Prostate gland (tissue), 2 donors: Measurements from ENCODE around the gene SEC11A. TPM values are rescaled to one million over a fixed set of nuclear protein-coding genes. Genes with fewer than 3 reads are reported as not detected.
"Not testable (repeated sequence)": the region's sequence is repeated elsewhere in the genome, so short reads cannot be mapped to it uniquely, and the experiment has no call there.

Experiments used
- DNase-seq: peaks from one replicate; pipeline ENCODE4 v3.0.0-alpha.2; 2019; ENCODE audit warnings: low spot score
- H3K27ac ChIP-seq, 2 donors: fragments of 200-600 bp; sonication (generic); 2 replicates each; pipeline ENCODE4 v1.5.1; 2017 to 2019
- H3K27me3 ChIP-seq: fragments of 200-600 bp; sonication (generic); replicated peaks from 2 replicates; pipeline ENCODE4 v1.5.1; 2019; ENCODE audit not compliant: insufficient read depth
- H3K36me3 ChIP-seq, 2 donors: fragments of 200-600 bp; sonication (generic); 1 replicate in 1 of 2; 2 replicates in 1 of 2; pipeline versions ENCODE4 v1.5.1 to v1.8.1; 2017 to 2019
- H3K4me1 ChIP-seq: fragments of 200-600 bp; sonication (generic); replicated peaks from 2 replicates; pipeline ENCODE4 v1.5.1; 2019
- H3K4me3 ChIP-seq, 2 donors: fragments of 200-600 bp; sonication (generic); 2 replicates each; pipeline ENCODE4 v1.5.1; 2017 to 2019
- H3K9me3 ChIP-seq: fragments of 200-600 bp; sonication (generic); 2 replicates; pipeline ENCODE4 v1.5.1; 2017
- CTCF ChIP-seq, 4 experiments: fragments of 200-600 bp in 2 of 4; fragments of 450-650 bp in 2 of 4; sonication (generic) in 2 of 4; IDR thresholded peaks; 1 replicate in 3 of 4; 2 replicates in 1 of 4; pipeline ENCODE4 v1.5.1; 2016 to 2019; ENCODE audit warnings: antibody characterized with exemption in 4 of 4, mild to moderate bottlenecking in 2 of 4, moderate library complexity in 2 of 4
- POLR2A ChIP-seq: fragments of 450-650 bp; IDR thresholded peaks from one replicate; pipeline ENCODE4 v1.6.1; 2016; ENCODE audit warnings: antibody characterized with exemption, mild to moderate bottlenecking
- POLR2AphosphoS5 ChIP-seq: sonication (generic); formaldehyde crosslinking; IDR thresholded peaks from one replicate; pipeline ENCODE4 v1.6.1; 2017; ENCODE audit warnings: antibody characterized with exemption
- WGBS: methylation state at CpG from one replicate; pipeline ENCODE4 v1.1.5; 2018; 5-methylcytosine and 5-hydroxymethylcytosine counted together
- intact Hi-C: fragments of 100-400 bp; cut with DNase I; formaldehyde crosslinking; loops from one replicate; pipeline ENCODE4 v1.14.2; 2022
- total RNA-seq, 2 donors: library from RNA; depleted of rRNA; stranded (reverse); fragments of >200 nt; gene quantifications; one replicate each; pipeline ENCODE4 v1.1.0, GENCODE V29; 2016

SEC11A gene
- total RNA-seq, 2 donors from 2014 or later, result 91.2 to 115 TPM

GRCh38 chr15:84648539-84648938, 67.4 kb downstream of the SEC11A start:
- 54% methylated on average over 3 of the region's 3 CpGs for WGBS
- no peaks in the 10 kb centered on the region for H3K27me3 ChIP-seq
- H3K9me3 ChIP-seq, result no peaks in the 10 kb centered on the region
- peaks cover 11% of the 10 kb centered on the region for H3K4me1 ChIP-seq
- TF ChIP-seq POLR2AphosphoS5, result no peak
- TF ChIP-seq CTCF (IDR thresholded peaks at IDR 0.05), result no peak
- TF ChIP-seq POLR2A, result no peak
- no peak for DNase-seq
- peaks cover 0 to 25% of the 10 kb centered on the region in 2 donors for H3K36me3 ChIP-seq
- intact Hi-C loops, result no loop called here
- no peak overlapping the region for H3K27ac ChIP-seq
- H3K4me3 ChIP-seq, result no peak overlapping the region

GRCh38 chr15:84647726-84648125, 68.2 kb downstream of the SEC11A start:
- no peak overlapping the region for H3K27ac ChIP-seq
- no peaks in the 10 kb centered on the region for H3K9me3 ChIP-seq
- TF ChIP-seq CTCF (IDR thresholded peaks at IDR 0.05) (no peak), POLR2AphosphoS5 (no peak), POLR2A (no peak)
- H3K4me3 ChIP-seq, result no peak overlapping the region
- intact Hi-C loops, result no loop called here
- H3K4me1 ChIP-seq, result peaks cover 5% of the 10 kb centered on the region
- DNase-seq, result no peak
- H3K27me3 ChIP-seq, result no peaks in the 10 kb centered on the region
- H3K36me3 ChIP-seq, result peaks cover 0 to 27% of the 10 kb centered on the region in 2 donors

- H3K4me3 ChIP-seq, result no peak overlapping the region
- intact Hi-C loops, result no loop called here
- TF ChIP-seq POLR2AphosphoS5 (no peak), POLR2A (no peak), CTCF (IDR thresholded peaks at IDR 0.05) (no peak)
- WGBS, result 85% methylated on average over 10 of the region's 10 CpGs
- no peaks in the 10 kb centered on the region for H3K9me3 ChIP-seq
- no peaks in the 10 kb centered on the region for H3K4me1 ChIP-seq
- peaks cover 0 to 27% of the 10 kb centered on the region in 2 donors for H3K36me3 ChIP-seq
- DNase-seq, result no peak
- no peaks in the 10 kb centered on the region for H3K27me3 ChIP-seq
- no peak overlapping the region for H3K27ac ChIP-seq
These were observed 69.9 kb downstream of the SEC11A start for GRCh38 chr15:84645997-84646396.

GRCh38 chr15:84645496-84645895, 70.4 kb downstream of the SEC11A start:
- intact Hi-C loops, result no loop called here
- H3K36me3 ChIP-seq, result peaks cover 0 to 27% of the 10 kb centered on the region in 2 donors
- TF ChIP-seq CTCF (IDR thresholded peaks at IDR 0.05), result no peak
- TF ChIP-seq POLR2AphosphoS5, result no peak
- no peak for TF ChIP-seq POLR2A

GRCh38 chr15:84643838-84644237, 72.1 kb downstream of the SEC11A start:
- Histone ChIP-seq H3K27ac (no peak overlapping the region), H3K4me3 (no peak overlapping the region), H3K9me3 (no peaks in the 10 kb centered on the region), H3K4me1 (no peaks in the 10 kb centered on the region), H3K36me3 (peaks cover 0 to 27% of the 10 kb centered on the region in 2 donors), H3K27me3 (no peaks in the 10 kb centered on the region)
- intact Hi-C loops, result no loop called here
- no peak for DNase-seq
- WGBS, result 92% methylated on average over 6 of the region's 6 CpGs
- TF ChIP-seq POLR2AphosphoS5, result no peak
- no peak for TF ChIP-seq POLR2A
- no peak for TF ChIP-seq CTCF (IDR thresholded peaks at IDR 0.05)

More at GRCh38 chr15:84645496-84645895, 70.4 kb downstream of the SEC11A start:
- H3K4me3 ChIP-seq, result no peak overlapping the region
- H3K9me3 ChIP-seq, result no peaks in the 10 kb centered on the region
- no peaks in the 10 kb centered on the region for H3K4me1 ChIP-seq
- no peak for DNase-seq
- H3K27ac ChIP-seq, result no peak overlapping the region
- no peaks in the 10 kb centered on the region for H3K27me3 ChIP-seq
- WGBS, result 96% methylated on average over 10 of the region's 10 CpGs

GRCh38 chr15:84642640-84643039, 73.3 kb downstream of the SEC11A start:
- WGBS, result 74% methylated on average over 2 of the region's 2 CpGs

GRCh38 chr15:84641871-84642270, 74.1 kb downstream of the SEC11A start:
- H3K4me3 ChIP-seq, H3K27ac ChIP-seq, H3K9me3 ChIP-seq, intact Hi-C loops, H3K27me3 ChIP-seq, H3K4me1 ChIP-seq, DNase-seq: not testable (repeated sequence)
- peaks cover 0 to 17% of the 10 kb centered on the region in 2 donors for H3K36me3 ChIP-seq
- WGBS, result 94% methylated on average over 9 of the region's 9 CpGs

More at GRCh38 chr15:84642640-84643039, 73.3 kb downstream of the SEC11A start:
- peaks cover 0 to 19% of the 10 kb centered on the region in 2 donors for H3K36me3 ChIP-seq
- H3K4me3 ChIP-seq, H3K4me1 ChIP-seq, H3K27ac ChIP-seq, H3K27me3 ChIP-seq, DNase-seq, H3K9me3 ChIP-seq, intact Hi-C loops: not testable (repeated sequence)
